GM12872 (cell line): ENCODE data around the gene PCBP3.

Experiments
- TF ChIP-seq, protein P1 (sequence below): IDR thresholded peaks from 3 replicates; pipeline ENCODE4 v1.5.1; 2011; ENCODE audit warnings: low read depth, mild to moderate bottlenecking, low read length, moderate library complexity; ENCODE audit not compliant: insufficient read depth

The PCBP3 gene

DNA sequence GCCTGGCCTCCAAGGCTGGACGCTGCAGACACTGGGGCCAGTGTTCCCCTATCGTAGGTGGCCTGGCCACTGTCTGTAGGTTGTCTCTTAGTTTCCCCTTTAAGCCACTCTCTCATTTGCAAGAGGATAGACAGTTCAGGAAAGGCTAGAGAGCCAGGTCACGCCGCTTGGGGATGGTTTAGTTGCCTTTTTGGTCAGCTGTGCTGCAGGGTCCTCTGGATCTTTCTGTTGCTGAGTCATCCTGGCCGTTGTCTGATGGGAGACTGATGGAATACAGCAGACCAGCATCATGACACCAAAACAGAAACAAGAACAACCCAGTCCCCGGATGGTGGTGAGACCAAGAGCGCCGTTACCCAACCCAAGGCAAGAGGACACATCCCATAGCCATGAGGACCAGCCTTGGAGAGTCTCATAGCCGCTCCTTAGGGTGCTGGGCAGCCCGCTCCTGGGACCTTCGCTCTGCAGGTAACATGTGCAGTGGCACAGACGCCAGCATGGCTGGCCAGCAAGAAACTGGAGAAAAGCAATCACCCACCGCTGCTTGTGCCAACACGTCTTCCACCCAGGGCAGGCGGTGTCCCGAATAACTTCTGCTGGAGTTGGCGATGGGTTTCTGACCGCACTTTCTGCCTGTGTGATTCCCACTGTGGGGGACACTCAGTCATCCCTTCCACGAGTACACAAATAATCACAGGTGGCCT is 258.9 kb downstream of the PCBP3 start:
- TF ChIP-seq, protein P1, sequence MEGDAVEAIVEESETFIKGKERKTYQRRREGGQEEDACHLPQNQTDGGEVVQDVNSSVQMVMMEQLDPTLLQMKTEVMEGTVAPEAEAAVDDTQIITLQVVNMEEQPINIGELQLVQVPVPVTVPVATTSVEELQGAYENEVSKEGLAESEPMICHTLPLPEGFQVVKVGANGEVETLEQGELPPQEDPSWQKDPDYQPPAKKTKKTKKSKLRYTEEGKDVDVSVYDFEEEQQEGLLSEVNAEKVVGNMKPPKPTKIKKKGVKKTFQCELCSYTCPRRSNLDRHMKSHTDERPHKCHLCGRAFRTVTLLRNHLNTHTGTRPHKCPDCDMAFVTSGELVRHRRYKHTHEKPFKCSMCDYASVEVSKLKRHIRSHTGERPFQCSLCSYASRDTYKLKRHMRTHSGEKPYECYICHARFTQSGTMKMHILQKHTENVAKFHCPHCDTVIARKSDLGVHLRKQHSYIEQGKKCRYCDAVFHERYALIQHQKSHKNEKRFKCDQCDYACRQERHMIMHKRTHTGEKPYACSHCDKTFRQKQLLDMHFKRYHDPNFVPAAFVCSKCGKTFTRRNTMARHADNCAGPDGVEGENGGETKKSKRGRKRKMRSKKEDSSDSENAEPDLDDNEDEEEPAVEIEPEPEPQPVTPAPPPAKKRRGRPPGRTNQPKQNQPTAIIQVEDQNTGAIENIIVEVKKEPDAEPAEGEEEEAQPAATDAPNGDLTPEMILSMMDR: no peak

GRCh38 chr21:45905196-45905595 is 261.7 kb downstream of the PCBP3 start:
- TF ChIP-seq, protein P1: no peak

DNA sequence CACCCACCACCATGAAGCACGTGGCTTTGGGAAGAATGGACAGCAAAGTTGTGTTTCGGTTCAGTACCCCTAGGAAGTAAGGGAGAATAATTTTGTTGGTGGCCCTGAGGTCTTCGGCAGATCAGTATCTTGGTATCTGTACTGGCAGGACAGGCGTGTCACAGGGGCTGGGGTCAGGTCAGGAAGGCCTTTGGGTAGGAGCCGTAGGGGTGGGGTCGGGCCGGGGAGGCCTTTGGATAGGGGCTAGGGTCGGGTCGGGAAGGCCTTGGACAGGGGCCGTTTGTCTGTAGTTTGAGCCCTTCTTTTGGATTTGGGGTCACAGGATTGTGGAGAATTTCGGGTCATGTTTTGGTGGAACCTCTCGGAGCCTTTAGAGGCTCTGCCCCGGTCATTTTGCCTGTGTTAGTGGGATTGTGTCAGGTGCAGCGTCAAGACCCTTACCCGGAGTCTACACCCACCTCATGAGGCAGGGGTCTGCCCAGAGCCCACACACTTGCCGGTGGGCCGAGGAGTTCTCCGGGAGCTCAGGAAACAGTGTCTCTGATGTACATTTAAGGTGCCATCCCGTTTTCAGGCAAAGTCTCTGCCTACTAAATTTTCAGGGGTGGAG is 262.8 kb downstream of the PCBP3 start:
- TF ChIP-seq, protein P1: no peak

DNA sequence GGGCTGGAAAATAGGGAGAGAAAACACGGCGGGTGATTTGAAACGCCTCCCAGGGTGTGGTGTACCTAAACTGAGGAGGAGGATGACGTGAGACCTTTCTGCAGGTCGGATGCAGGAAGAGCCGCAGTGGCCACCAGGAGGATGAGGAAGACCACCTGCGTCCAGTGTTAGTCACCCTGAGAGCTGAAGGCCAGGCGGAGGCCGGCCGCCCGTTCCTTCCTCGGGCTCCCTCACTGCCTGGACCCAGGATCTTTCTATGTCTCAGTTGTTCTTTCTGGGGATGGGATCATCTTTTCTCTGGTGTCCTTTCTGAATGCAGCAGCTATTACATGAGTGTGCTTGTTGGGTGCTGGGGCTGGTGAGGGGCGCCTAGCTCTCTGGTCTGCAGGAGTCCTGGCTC is 263.3 kb downstream of the PCBP3 start:
- TF ChIP-seq, protein P1: no peak

GRCh38 chr21:45908536-45909237 is 265.2 kb downstream of the PCBP3 start:
- TF ChIP-seq, protein P1: no peak

- TF ChIP-seq, protein P1: no peak
Observed at GRCh38 chr21:45909238-45909988, 265.9 kb downstream of the PCBP3 start.

- TF ChIP-seq, protein P1: no peak
Observed at GRCh38 chr21:45910155-45910547, 266.6 kb downstream of the PCBP3 start.
